Osteocyte (in vitro differentiated cells): Measurements from ENCODE around the gene ECT2. TPM values are rescaled to one million over a fixed set of nuclear protein-coding genes. Genes with fewer than 3 reads are reported as not detected.

Source experiments
- DNase-seq: peaks from one replicate; pipeline ENCODE4 v3.0.0; 2021; ENCODE audit warnings: mixed read lengths; ENCODE audit not compliant: unreplicated experiment; ENCODE audit errors: extremely low spot score
- H3K27ac Mint-ChIP-seq: one replicate; pipeline ENCODE4 v1.8.0; 2021; ENCODE audit warnings: mild to moderate bottlenecking, mixed read lengths; ENCODE audit not compliant: unreplicated experiment
- H3K27me3 Mint-ChIP-seq: one replicate; pipeline ENCODE4 v1.8.0; 2021; ENCODE audit warnings: mixed read lengths; ENCODE audit not compliant: unreplicated experiment
- H3K36me3 Mint-ChIP-seq: one replicate; pipeline ENCODE4 v1.8.0; 2021; ENCODE audit warnings: mixed read lengths; ENCODE audit not compliant: unreplicated experiment
- H3K4me1 Mint-ChIP-seq: one replicate; pipeline ENCODE4 v1.8.0; 2021; ENCODE audit warnings: mixed read lengths; ENCODE audit not compliant: unreplicated experiment
- H3K4me3 Mint-ChIP-seq: one replicate; pipeline ENCODE4 v1.8.0; 2021; ENCODE audit warnings: mild to moderate bottlenecking, moderate library complexity, mixed read lengths; ENCODE audit not compliant: unreplicated experiment
- H3K9me3 Mint-ChIP-seq: one replicate; pipeline ENCODE4 v1.8.0; 2021; ENCODE audit warnings: mixed read lengths; ENCODE audit not compliant: unreplicated experiment
- total RNA-seq: library from RNA; stranded (reverse); gene quantifications from 2 replicates; pipeline ENCODE4 v1.2.1, GENCODE V29; 2021
- TF ChIP-seq, protein P1 (sequence below): fragments of 200-600 bp; sonication (generic); IDR thresholded peaks from 2 replicates; pipeline ENCODE4 v1.5.0; 2021; ENCODE audit warnings: antibody characterized with exemption, mild to moderate bottlenecking, moderate library complexity

Gene ECT2
- total RNA-seq, 1 donor from 2014 or later: 18.9 TPM

GRCh38 chr3:172804323-172804722 lies 53.8 kb downstream of the ECT2 start:
- Mint-ChIP-seq H3K4me1 (peaks cover 26% of the 10 kb centered on the region), H3K27ac (no peak overlapping the region), H3K36me3 (peaks cover 9% of the 10 kb centered on the region), H3K4me3 (no peak overlapping the region), H3K9me3 (no peaks in the 10 kb centered on the region), H3K27me3 (no peaks in the 10 kb centered on the region)
- TF ChIP-seq, protein P1, sequence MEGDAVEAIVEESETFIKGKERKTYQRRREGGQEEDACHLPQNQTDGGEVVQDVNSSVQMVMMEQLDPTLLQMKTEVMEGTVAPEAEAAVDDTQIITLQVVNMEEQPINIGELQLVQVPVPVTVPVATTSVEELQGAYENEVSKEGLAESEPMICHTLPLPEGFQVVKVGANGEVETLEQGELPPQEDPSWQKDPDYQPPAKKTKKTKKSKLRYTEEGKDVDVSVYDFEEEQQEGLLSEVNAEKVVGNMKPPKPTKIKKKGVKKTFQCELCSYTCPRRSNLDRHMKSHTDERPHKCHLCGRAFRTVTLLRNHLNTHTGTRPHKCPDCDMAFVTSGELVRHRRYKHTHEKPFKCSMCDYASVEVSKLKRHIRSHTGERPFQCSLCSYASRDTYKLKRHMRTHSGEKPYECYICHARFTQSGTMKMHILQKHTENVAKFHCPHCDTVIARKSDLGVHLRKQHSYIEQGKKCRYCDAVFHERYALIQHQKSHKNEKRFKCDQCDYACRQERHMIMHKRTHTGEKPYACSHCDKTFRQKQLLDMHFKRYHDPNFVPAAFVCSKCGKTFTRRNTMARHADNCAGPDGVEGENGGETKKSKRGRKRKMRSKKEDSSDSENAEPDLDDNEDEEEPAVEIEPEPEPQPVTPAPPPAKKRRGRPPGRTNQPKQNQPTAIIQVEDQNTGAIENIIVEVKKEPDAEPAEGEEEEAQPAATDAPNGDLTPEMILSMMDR: no peak
- no peak for DNase-seq

DNA sequence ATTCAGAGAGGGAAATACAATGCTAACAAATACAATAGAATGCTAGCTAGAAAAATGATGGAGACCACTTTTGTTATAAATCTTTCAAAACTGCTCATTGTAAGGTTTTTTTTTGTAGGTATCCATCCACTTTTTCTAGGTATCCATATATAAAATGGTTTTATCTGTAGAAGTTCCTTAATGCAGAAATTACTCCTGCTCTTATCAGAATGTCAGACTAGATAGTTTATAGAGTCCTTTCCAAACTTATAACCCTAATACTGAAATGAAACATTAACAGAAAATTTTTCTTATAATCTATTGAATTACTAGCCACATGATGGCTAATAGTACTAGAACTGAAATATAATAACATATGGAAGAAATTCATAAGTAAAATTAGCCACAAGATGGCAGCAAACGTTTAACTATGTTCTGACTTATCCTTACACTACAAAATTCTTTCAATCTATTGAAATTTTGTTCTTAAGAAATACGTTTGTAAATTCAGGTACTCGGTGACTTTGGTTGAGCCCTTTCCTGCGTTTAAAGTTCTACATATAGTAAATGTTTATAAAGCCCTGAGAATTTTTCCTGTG lies 58.5 kb downstream of the ECT2 start:
- no peak overlapping the region for H3K27ac Mint-ChIP-seq
- H3K9me3 Mint-ChIP-seq: no peaks in the 10 kb centered on the region
- peaks cover 11% of the 10 kb centered on the region for H3K4me1 Mint-ChIP-seq
- TF ChIP-seq, protein P1: peak; percentile 61
- no peak for DNase-seq
- peaks cover 7% of the 10 kb centered on the region for H3K36me3 Mint-ChIP-seq
- H3K4me3 Mint-ChIP-seq: no peak overlapping the region
- H3K27me3 Mint-ChIP-seq: no peaks in the 10 kb centered on the region

DNA sequence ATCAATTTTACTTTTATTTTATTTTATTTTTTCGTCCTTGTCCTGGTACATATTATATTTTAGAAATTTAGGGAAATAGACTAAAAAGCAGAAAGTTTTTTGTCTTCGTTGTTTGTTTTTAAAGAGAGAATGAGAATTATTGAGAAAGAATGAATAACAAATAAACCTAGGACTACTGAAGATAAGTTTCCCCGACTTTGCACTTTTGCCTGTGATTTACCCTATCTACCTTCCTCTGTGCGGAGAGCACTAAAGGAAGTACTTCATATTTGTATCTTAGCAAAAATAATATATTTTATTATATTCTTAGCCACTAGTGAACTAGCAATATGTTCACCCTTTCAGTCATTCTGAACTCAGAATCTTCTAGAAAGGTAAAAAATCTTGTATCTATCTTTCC lies 60.6 kb downstream of the ECT2 start:
- H3K4me3 Mint-ChIP-seq: no peak overlapping the region
- H3K27me3 Mint-ChIP-seq: no peaks in the 10 kb centered on the region
- no peaks in the 10 kb centered on the region for H3K4me1 Mint-ChIP-seq
- H3K9me3 Mint-ChIP-seq: no peaks in the 10 kb centered on the region
- TF ChIP-seq, protein P1: no peak
- no peak for DNase-seq
- H3K36me3 Mint-ChIP-seq: peaks cover 7% of the 10 kb centered on the region
- H3K27ac Mint-ChIP-seq: no peak overlapping the region

DNA sequence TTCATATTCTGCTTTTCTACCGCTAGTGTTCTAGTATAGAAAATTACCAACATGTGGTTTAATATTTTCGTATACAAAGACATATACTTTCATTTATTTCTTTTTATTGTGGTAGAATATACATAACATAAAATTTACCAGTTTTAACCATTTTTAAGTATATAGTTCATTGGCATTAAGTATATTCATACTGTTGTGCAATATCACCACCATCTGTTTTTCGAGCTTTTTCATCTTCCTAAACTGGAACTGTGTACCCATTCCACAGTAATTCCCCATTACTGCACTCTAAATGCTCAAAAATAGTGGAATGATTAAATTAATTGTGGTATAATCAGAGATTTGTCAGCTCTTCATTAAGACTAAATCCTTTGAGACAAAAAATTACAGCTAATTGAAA lies 62.9 kb downstream of the ECT2 start:
- no peaks in the 10 kb centered on the region for H3K9me3 Mint-ChIP-seq
- H3K27ac Mint-ChIP-seq: no peak overlapping the region
- peaks cover 4% of the 10 kb centered on the region for H3K36me3 Mint-ChIP-seq
- TF ChIP-seq, protein P1: no peak
- no peak overlapping the region for H3K4me3 Mint-ChIP-seq
- no peaks in the 10 kb centered on the region for H3K27me3 Mint-ChIP-seq
- H3K4me1 Mint-ChIP-seq: no peaks in the 10 kb centered on the region
- DNase-seq: no peak

DNA sequence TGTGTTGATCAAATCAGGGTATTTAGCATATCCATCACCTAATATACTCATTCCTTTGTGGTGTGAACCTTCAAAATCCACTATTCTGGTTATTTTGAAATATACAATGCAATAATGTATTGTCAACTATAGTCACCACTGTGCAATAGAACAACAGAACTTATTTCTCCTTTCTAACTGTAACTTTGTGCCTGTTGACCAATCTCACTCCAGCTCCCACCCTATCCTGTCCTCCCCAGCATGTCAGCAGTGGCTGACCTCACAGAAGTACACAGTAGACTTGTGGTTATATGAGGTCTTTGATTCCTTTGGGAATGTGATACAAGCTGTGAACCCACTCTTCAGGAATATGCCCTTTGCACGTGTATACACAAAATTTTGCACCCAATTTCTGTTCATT lies 64.2 kb downstream of the ECT2 start:
- Mint-ChIP-seq H3K9me3 (no peaks in the 10 kb centered on the region), H3K27me3 (no peaks in the 10 kb centered on the region), H3K4me3 (no peak overlapping the region), H3K36me3 (no peaks in the 10 kb centered on the region), H3K27ac (no peak overlapping the region), H3K4me1 (no peaks in the 10 kb centered on the region)
- TF ChIP-seq, protein P1: no peak
- DNase-seq: no peak
